Tibial nerve (tissue), 3 donors: Measurements from ENCODE around the gene ALKBH7.
"Not testable (repeated sequence)": the region's sequence is repeated elsewhere in the genome, so short reads cannot be mapped to it uniquely, and the experiment has no call there.

Source experiments
- CTCF ChIP-seq, 5 experiments: fragments of 200-600 bp in 3 of 5; fragments of 450-650 bp in 2 of 5; sonication (generic) in 3 of 5; IDR thresholded peaks; one replicate each; pipeline ENCODE4 v1.5.1; 2016 to 2019; ENCODE audit warnings: antibody characterized with exemption in 5 of 5, mild to moderate bottlenecking in 3 of 5, moderate library complexity in 2 of 5
- POLR2A ChIP-seq, 2 donors: fragments of 450-650 bp; IDR thresholded peaks; one replicate each; pipeline ENCODE4 v1.6.1; 2017; ENCODE audit warnings: antibody characterized with exemption in 2 of 2, mild to moderate bottlenecking in 2 of 2, moderate library complexity in 2 of 2

DNA sequence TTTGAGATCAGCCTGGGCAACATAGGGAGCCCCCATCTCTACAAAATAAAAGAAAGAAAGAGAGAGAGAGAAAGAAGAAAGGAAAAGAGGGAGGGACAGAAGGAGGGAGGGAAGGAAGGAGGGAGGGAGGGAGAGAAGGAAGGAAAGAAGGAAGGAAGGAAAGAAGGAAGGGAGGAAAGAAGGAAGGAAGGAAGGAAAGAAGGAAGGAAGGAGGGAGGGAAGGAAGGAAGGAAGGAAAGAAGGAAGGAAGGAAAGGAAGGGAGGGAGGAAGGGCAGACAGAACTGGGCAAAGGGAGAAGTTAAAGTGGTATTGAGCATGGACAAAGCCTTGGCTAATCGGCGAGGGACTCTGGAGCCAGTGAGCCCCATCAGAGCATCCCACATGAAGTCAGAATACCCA, 23.3 kb upstream of the ALKBH7 start:
- TF ChIP-seq POLR2A, CTCF (IDR thresholded peaks at IDR 0.05): not testable (repeated sequence)
